OCI-LY1 (cell line): ENCODE data around the gene JUND.

Experiments used
- EZH2 ChIP-seq: fragments of 200-600 bp; sonication (generic), shearing (Covaris generic); IDR thresholded peaks from 2 replicates; pipeline ENCODE4 v1.8.0; 2017; ENCODE audit warnings: borderline replicate concordance, mixed run types, mild to moderate bottlenecking, antibody characterized with exemption, low read length, moderate library complexity, mixed read lengths
- TF ChIP-seq, protein P1 (sequence below): fragments of 200-600 bp; sonication (generic), shearing (Covaris generic); IDR thresholded peaks from 2 replicates; pipeline ENCODE4 v1.5.1; 2017; ENCODE audit warnings: mild to moderate bottlenecking, antibody characterized with exemption, low read length, moderate library complexity, mixed read lengths

DNA sequence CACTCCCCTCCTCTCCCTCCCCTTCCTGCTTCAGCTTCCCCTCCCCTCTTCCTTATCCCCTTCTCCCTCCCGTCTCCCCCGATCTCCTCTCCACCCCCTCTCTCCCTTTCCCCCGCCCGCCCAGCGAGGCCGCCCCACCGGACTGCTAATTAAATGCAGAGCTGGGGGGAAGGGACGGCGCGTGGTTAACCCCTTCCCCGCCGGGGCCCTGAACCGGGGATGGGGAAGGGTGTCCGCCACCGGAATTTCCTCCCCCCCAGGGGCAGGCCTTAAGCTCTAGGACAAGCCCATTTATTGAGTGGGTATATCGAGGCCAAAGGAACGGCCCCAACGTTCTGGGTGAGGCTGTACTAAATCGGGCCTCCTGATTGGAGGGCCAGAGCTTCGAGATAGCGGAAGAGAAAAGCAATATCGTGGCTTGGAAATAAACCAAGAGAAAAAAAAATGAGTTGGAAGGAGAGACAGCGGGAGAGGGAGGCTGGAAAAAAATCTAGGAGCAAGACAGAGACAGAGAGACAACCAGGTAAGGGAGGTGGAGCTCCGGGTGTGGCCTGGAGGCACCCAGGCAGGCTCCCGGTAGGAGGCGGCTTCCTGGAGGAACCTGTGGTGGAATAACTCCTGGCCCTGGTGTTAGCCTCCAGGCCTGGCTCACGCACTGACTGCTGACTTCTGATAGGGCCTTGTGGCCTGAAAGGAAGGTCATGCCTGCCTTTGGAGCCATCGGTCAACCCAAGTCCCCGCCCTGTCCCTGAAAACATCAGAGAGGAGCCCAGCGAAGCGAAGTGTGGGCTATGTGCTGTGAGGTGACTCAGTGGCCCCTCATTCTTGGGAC, 11.6 kb upstream of the JUND start:
- TF ChIP-seq, protein P1, sequence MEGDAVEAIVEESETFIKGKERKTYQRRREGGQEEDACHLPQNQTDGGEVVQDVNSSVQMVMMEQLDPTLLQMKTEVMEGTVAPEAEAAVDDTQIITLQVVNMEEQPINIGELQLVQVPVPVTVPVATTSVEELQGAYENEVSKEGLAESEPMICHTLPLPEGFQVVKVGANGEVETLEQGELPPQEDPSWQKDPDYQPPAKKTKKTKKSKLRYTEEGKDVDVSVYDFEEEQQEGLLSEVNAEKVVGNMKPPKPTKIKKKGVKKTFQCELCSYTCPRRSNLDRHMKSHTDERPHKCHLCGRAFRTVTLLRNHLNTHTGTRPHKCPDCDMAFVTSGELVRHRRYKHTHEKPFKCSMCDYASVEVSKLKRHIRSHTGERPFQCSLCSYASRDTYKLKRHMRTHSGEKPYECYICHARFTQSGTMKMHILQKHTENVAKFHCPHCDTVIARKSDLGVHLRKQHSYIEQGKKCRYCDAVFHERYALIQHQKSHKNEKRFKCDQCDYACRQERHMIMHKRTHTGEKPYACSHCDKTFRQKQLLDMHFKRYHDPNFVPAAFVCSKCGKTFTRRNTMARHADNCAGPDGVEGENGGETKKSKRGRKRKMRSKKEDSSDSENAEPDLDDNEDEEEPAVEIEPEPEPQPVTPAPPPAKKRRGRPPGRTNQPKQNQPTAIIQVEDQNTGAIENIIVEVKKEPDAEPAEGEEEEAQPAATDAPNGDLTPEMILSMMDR: no peak
- TF ChIP-seq EZH2: no peak
